GM18511 (cell line): Measurements from ENCODE around the gene TRAF7.
"Not testable (repeated sequence)": the region's sequence is repeated elsewhere in the genome, so short reads cannot be mapped to it uniquely, and the experiment has no call there.

ENCODE experiments used
- ATAC-seq: cut with Tn5 transposase; IDR thresholded peaks from one replicate; pipeline ENCODE4 v1.9.1; 2021; ENCODE audit warnings: mild to moderate bottlenecking, moderate library complexity; ENCODE audit not compliant: unreplicated experiment

TRAF7 gene

GRCh38 chr16:2121853-2122252 lies 33.7 kb upstream of the TRAF7 start:
- ATAC-seq, result no peak

- ATAC-seq, result no peak
These were observed 33.2 kb upstream of the TRAF7 start for GRCh38 chr16:2122429-2122828.

- ATAC-seq, result not testable (repeated sequence)
These were observed 32.5 kb upstream of the TRAF7 start for GRCh38 chr16:2122934-2123683.

- ATAC-seq, result not testable (repeated sequence)
These were observed 31.7 kb upstream of the TRAF7 start for GRCh38 chr16:2123706-2124376.

GRCh38 chr16:2124377-2124693 lies 31.2 kb upstream of the TRAF7 start:
- not testable (repeated sequence) for ATAC-seq

GRCh38 chr16:2124694-2125444 lies 30.7 kb upstream of the TRAF7 start:
- not testable (repeated sequence) for ATAC-seq

GRCh38 chr16:2125609-2126008 lies 30.0 kb upstream of the TRAF7 start:
- ATAC-seq, result not testable (repeated sequence)

- ATAC-seq, result not testable (repeated sequence)
These were observed 29.3 kb upstream of the TRAF7 start for GRCh38 chr16:2126161-2126743.

- not testable (repeated sequence) for ATAC-seq
These were observed 28.5 kb upstream of the TRAF7 start for GRCh38 chr16:2126928-2127556.

- not testable (repeated sequence) for ATAC-seq
These were observed 27.8 kb upstream of the TRAF7 start for GRCh38 chr16:2127630-2128280.

- ATAC-seq, result not testable (repeated sequence)
These were observed 26.3 kb upstream of the TRAF7 start for GRCh38 chr16:2129251-2129650.

GRCh38 chr16:2129890-2130447 lies 25.6 kb upstream of the TRAF7 start:
- ATAC-seq, result not testable (repeated sequence)

- not testable (repeated sequence) for ATAC-seq
These were observed 21.8 kb upstream of the TRAF7 start for GRCh38 chr16:2133797-2134196.

GRCh38 chr16:2135071-2135470 lies 20.5 kb upstream of the TRAF7 start:
- not testable (repeated sequence) for ATAC-seq

GRCh38 chr16:2135770-2136490 lies 19.7 kb upstream of the TRAF7 start, which contains the start of gene PKD1:
PKD1 (minus strand) TSS chr16:2135898; CDS start chr16:2135689, 209 bp downstream.
- ATAC-seq, result not testable (repeated sequence)

- ATAC-seq, result no peak
These were observed 12.4 kb upstream of the TRAF7 start for GRCh38 chr16:2142942-2143877.

- ATAC-seq, result no peak
These were observed 11.6 kb upstream of the TRAF7 start for GRCh38 chr16:2143878-2144485.

- ATAC-seq, result no peak
These were observed 9.7 kb upstream of the TRAF7 start for GRCh38 chr16:2145843-2146242.
